GM18951 (cell line): ENCODE measurements around the gene NAALADL2.

ENCODE experiments used
- POLR2A ChIP-seq: IDR thresholded peaks from 4 replicates; pipeline ENCODE4 v1.6.1; 2011; ENCODE audit warnings: mild to moderate bottlenecking; ENCODE audit not compliant: insufficient read length, insufficient read depth; ENCODE audit errors: extremely low read depth
- in situ Hi-C: fragments of 300-500 bp; cut with MboI; formaldehyde crosslinking; loops from one replicate; pipeline ENCODE4 v1.12.0; 2022; ENCODE audit warnings: low sequenced_read_pairs, mixed read lengths, inconsistent platforms; ENCODE audit not compliant: unreplicated experiment

Gene NAALADL2

GRCh38 chr3:175304404-175304803 is 445.3 kb downstream of the NAALADL2 start:
- in situ Hi-C loops, result no loop called here
- TF ChIP-seq POLR2A, result no peak

- in situ Hi-C loops, result no loop called here
These were observed 448.5 kb downstream of the NAALADL2 start for GRCh38 chr3:175307642-175308041.

GRCh38 chr3:175308097-175308496 is 449.0 kb downstream of the NAALADL2 start:
- in situ Hi-C loops, result no loop called here
- TF ChIP-seq POLR2A, result no peak

More at GRCh38 chr3:175307642-175308041, 448.5 kb downstream of the NAALADL2 start:
- no peak for TF ChIP-seq POLR2A

GRCh38 chr3:175310046-175310445 is 450.9 kb downstream of the NAALADL2 start:
- in situ Hi-C loops, result no loop called here
- TF ChIP-seq POLR2A, result no peak

GRCh38 chr3:175311404-175311803 is 452.3 kb downstream of the NAALADL2 start:
- TF ChIP-seq POLR2A, result no peak
- in situ Hi-C loops, result no loop called here

DNA sequence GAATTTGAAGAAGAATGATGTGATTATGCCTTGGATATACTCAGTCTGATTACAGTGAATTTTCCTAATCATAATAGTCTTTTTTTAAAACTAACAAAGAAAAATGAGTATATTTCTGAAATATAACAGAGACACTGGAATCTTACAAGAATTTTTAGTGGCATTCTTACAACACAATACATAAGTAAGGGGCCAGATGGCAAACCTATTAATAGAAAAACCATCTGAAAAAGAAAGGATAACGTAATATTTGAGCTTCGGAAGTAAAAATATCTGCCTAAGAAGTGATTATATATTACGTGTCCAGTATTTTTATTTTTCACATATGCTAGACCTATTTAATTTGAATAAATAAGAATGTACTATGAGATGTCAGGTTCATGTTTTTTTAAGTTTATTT is 452.8 kb downstream of the NAALADL2 start:
- in situ Hi-C loops, result no loop called here
- no peak for TF ChIP-seq POLR2A

DNA sequence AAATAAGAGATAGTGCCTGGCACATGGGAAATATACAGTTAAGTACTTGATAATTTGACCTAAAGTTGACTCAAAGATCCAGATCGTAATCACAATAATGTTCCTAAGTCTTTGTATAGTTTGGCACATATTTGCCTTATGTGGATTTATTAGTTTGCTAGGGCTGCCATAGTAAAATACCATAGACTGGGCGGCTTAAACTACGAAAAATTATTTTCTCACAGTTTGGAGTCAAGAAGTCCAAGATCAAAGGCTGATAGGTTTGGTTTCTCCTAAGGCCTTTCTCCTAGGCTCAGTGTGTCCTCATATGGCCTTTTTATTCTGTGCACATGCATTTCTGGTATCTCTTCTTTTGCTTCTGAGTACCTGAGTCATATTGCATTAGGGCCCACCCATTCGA is 453.7 kb downstream of the NAALADL2 start:
- in situ Hi-C loops, result no loop called here
- TF ChIP-seq POLR2A, result no peak

- no peak for TF ChIP-seq POLR2A
- in situ Hi-C loops, result no loop called here
These were observed 457.7 kb downstream of the NAALADL2 start for GRCh38 chr3:175316799-175317198.

GRCh38 chr3:175325440-175325839 is 466.3 kb downstream of the NAALADL2 start:
- in situ Hi-C loops, result no loop called here
- no peak for TF ChIP-seq POLR2A

GRCh38 chr3:175326041-175326440 is 466.9 kb downstream of the NAALADL2 start:
- in situ Hi-C loops, result no loop called here
- TF ChIP-seq POLR2A, result no peak

DNA sequence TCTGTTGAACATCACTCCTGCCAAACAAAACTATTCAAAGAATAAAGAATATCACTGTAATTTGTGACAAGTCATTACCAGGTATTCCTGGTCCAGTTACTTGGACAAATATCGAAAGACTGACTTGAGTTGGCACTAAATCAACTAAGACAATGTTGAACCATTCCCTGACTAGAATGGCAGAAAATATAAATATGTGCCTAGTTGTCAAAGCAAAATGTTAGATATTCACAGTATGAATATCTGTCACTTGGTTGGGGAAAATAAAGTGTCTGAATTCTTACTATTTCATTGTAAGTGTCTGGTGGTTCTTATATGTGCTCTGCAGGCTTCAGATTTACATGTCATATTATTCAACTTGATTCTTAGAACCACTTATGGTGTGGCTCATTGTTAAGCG is 470.2 kb downstream of the NAALADL2 start:
- TF ChIP-seq POLR2A, result no peak
- in situ Hi-C loops, result no loop called here

DNA sequence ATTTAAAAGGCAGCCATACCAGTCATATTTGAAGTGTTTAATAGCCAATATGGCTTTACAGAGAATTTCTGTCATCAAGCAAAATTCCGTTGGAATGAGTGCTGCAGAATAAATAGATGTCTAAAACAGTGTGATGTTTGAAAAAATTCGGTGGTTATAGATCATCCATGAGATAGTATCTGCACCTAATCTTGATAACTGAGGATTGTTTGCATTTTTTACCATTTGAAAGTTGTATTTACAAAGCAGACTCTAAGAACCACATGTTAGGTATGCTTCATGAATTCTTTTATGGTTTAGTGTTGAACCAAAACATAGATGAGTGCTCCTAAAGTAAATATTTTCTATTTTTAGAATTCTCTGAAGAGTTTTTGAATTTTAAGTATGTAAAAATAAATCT is 476.1 kb downstream of the NAALADL2 start:
- no peak for TF ChIP-seq POLR2A
- in situ Hi-C loops, result no loop called here

DNA sequence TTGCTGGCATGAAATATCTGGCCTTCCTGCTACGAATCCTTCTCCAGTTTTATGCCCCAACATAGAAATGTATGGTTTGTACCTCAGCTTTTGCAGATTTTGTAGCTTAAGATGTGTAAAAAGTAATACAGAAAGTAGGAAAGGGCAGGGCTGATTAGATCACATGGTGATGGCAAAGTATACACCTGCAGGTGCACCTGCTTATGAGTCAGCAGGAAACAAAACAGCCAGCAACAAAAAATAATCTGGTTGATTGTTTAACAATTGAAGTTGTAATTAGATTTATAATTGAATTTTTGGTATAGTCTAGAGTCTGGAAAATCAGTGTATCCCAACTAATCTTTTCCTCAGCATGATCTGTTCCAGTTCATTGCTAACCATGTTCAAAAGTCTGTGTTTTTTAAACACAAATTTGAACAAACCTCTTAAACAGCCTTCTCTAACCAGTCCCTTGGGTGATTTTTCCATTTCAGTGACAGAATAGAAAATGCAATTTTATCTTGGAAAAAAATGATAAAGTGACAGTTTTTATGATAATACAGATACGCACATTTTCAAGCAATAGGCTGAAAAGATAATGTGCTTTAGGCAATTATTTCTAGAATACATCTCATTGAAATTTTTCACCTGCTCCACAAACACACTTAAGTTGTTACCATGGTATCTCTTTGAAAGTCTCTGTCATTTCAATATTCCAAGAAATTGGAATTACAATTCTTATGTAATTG is 477.4 kb downstream of the NAALADL2 start:
- TF ChIP-seq POLR2A, result no peak
- in situ Hi-C loops, result no loop called here

DNA sequence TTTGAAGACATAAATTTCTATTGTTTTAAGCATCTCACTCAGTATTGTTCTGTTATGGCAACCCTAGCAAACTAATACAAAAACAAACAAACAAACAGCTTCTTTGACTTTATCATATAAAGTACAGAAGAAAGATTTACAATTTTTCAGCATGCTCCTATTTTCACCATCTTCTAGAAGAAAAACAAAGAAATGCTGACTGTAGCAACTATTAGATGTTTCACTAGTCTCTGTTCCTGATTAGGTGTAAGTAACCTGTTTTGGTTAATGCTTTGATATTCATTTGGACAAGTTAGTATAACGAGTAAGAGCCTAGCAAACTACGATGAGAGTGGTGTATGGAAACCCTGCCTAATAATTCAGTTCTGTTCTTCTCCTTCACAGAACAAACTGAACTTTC is 478.5 kb downstream of the NAALADL2 start:
- TF ChIP-seq POLR2A, result no peak
- in situ Hi-C loops, result no loop called here

GRCh38 chr3:175338775-175339535 is 479.8 kb downstream of the NAALADL2 start:
- in situ Hi-C loops, result no loop called here
- TF ChIP-seq POLR2A, result no peak
